HEK293 (cell line): ENCODE results near the gene MGA.

Experiments
- CTCF ChIA-PET: fragments of 350-600 bp; formaldehyde crosslinking; extraction: SDS; loops from one replicate; lab custom pipeline; 2021; ENCODE audit warnings: antibody characterized with exemption; lab: Yijun Ruan, JAX
- POLR2A ChIA-PET: fragments of 300-600 bp; formaldehyde crosslinking; extraction: SDS; loops from one replicate; lab custom pipeline; 2020; ENCODE audit warnings: antibody characterized with exemption, inconsistent platforms; lab: Yijun Ruan, JAX
- H3K27ac ChIP-seq: fragments of 200-500 bp; sonication (Bioruptor generic); 2 replicates; pipeline ENCODE4 v1.5.1; 2014; ENCODE audit warnings: low read depth, low read length, control low read depth, inconsistent platforms; ENCODE audit errors: extremely low read depth
- H3K36me3 ChIP-seq, 2 experiments: fragments of 200-500 bp in 1 of 2; sonication (Bioruptor generic) in 1 of 2; 1 replicate in 1 of 2; 2 replicates in 1 of 2; pipeline ENCODE4 v1.5.1; 2014 to 2017; ENCODE audit warnings: inconsistent platforms in 2 of 2, low read length in 2 of 2; ENCODE audit not compliant: control insufficient read depth in 2 of 2, insufficient read depth in 1 of 2
- H3K4me1 ChIP-seq: fragments of 200-500 bp; sonication (Bioruptor generic); 2 replicates; pipeline ENCODE4 v1.5.1; 2014; ENCODE audit warnings: mild to moderate bottlenecking, low read length, inconsistent platforms; ENCODE audit not compliant: control insufficient read depth, insufficient read depth
- H3K4me3 ChIP-seq: 2 replicates; pipeline ENCODE4 v1.5.1; 2011; ENCODE audit warnings: low read depth, mild to moderate bottlenecking, control low read depth, low read length, moderate library complexity
- H3K9me3 ChIP-seq: fragments of 200-500 bp; sonication (Bioruptor generic); 2 replicates; pipeline ENCODE4 v1.5.1; 2014; ENCODE audit warnings: low read depth, low read length, inconsistent platforms; ENCODE audit not compliant: control insufficient read depth, insufficient read depth
- ATF2 ChIP-seq: fragments of 450-650 bp; formaldehyde crosslinking; IDR thresholded peaks from 2 replicates; pipeline ENCODE4 v1.5.1; 2016; ENCODE audit warnings: missing biosample characterization, missing genetic modification characterization, low read depth
- GFI1B ChIP-seq: fragments of 450-650 bp; formaldehyde crosslinking; IDR thresholded peaks from 2 replicates; pipeline ENCODE4 v1.5.1; 2016; ENCODE audit warnings: missing biosample characterization, missing genetic modification characterization
- KLF10 ChIP-seq: fragments of 450-650 bp; IDR thresholded peaks from 2 replicates; pipeline ENCODE4 v1.5.1; 2018; ENCODE audit warnings: missing biosample characterization, mild to moderate bottlenecking, missing genetic modification characterization
- KLF8 ChIP-seq: fragments of 450-650 bp; formaldehyde crosslinking; IDR thresholded peaks from 2 replicates; pipeline ENCODE4 v1.5.1; 2016; ENCODE audit warnings: missing biosample characterization, missing genetic modification characterization
- MYNN ChIP-seq: fragments of 450-650 bp; formaldehyde crosslinking; IDR thresholded peaks from 2 replicates; pipeline ENCODE4 v1.5.1; 2016; ENCODE audit warnings: missing biosample characterization, missing genetic modification characterization, borderline replicate concordance
- PRDM1 ChIP-seq: fragments of 450-650 bp; formaldehyde crosslinking; IDR thresholded peaks from 2 replicates; pipeline ENCODE4; 2016; ENCODE audit warnings: missing biosample characterization, missing genetic modification characterization
- REST ChIP-seq: fragments of 450-650 bp; formaldehyde crosslinking; IDR thresholded peaks from 2 replicates; pipeline ENCODE4 v1.5.1; 2016; ENCODE audit warnings: missing biosample characterization, missing genetic modification characterization
- SALL2 ChIP-seq: fragments of 450-650 bp; formaldehyde crosslinking; IDR thresholded peaks from 2 replicates; pipeline ENCODE4 v1.5.0; 2017; ENCODE audit warnings: missing biosample characterization, mild to moderate bottlenecking, missing genetic modification characterization, borderline replicate concordance
- SCRT1 ChIP-seq: fragments of 450-650 bp; formaldehyde crosslinking; IDR thresholded peaks from 2 replicates; pipeline ENCODE4 v1.5.1; 2016; ENCODE audit warnings: missing biosample characterization, missing genetic modification characterization, borderline replicate concordance
- ZBTB1 ChIP-seq: fragments of 450-650 bp; formaldehyde crosslinking; IDR thresholded peaks from 2 replicates; pipeline ENCODE4 v1.5.1; 2016; ENCODE audit warnings: missing biosample characterization, missing genetic modification characterization
- ZBTB11 ChIP-seq: fragments of 450-650 bp; formaldehyde crosslinking; conservative IDR thresholded peaks from 2 replicates; pipeline ENCODE4 v1.5.1; 2016; ENCODE audit warnings: low read depth, missing biosample characterization, missing genetic modification characterization
- ZBTB48 ChIP-seq: fragments of 450-650 bp; formaldehyde crosslinking; IDR thresholded peaks from 2 replicates; pipeline ENCODE4 v1.5.1; 2016; ENCODE audit warnings: missing biosample characterization, missing genetic modification characterization
- ZNF112 ChIP-seq: fragments of 450-650 bp; formaldehyde crosslinking; IDR thresholded peaks from 2 replicates; pipeline ENCODE4 v1.5.0; 2017; ENCODE audit warnings: missing biosample characterization, missing genetic modification characterization
- ZNF202 ChIP-seq: fragments of 450-650 bp; formaldehyde crosslinking; IDR thresholded peaks from 2 replicates; pipeline ENCODE4 v1.5.1; 2016; ENCODE audit warnings: missing biosample characterization, missing genetic modification characterization, borderline replicate concordance
- ZNF221 ChIP-seq: fragments of 450-650 bp; formaldehyde crosslinking; IDR thresholded peaks from 2 replicates; pipeline ENCODE4 v1.5.1; 2017; ENCODE audit warnings: missing biosample characterization, missing genetic modification characterization, borderline replicate concordance
- ZNF239 ChIP-seq: fragments of 450-650 bp; formaldehyde crosslinking; IDR thresholded peaks from 2 replicates; pipeline ENCODE4 v1.5.1; 2016; ENCODE audit warnings: missing biosample characterization, missing genetic modification characterization
- ZNF266 ChIP-seq: fragments of 450-650 bp; formaldehyde crosslinking; IDR thresholded peaks from 2 replicates; pipeline ENCODE4 v1.5.1; 2016; ENCODE audit warnings: missing biosample characterization, missing genetic modification characterization, low read depth
- ZNF274 ChIP-seq, 2 experiments: fragments of 200-500 bp in 1 of 2; fragments of 450-650 bp in 1 of 2; sonication (Bioruptor generic) in 1 of 2; formaldehyde crosslinking in 1 of 2; IDR thresholded peaks; 2 replicates each; pipeline versions ENCODE4 v1.5.1 to v1.6.1; 2014 to 2016; ENCODE audit warnings: borderline replicate concordance in 1 of 2, inconsistent platforms in 1 of 2, low read length in 1 of 2, missing biosample characterization in 1 of 2, missing genetic modification characterization in 1 of 2
- ZNF362 ChIP-seq: fragments of 450-650 bp; formaldehyde crosslinking; IDR thresholded peaks from 2 replicates; pipeline ENCODE4 v1.5.1; 2016; ENCODE audit warnings: missing biosample characterization, missing genetic modification characterization
- ZNF391 ChIP-seq: fragments of 450-650 bp; formaldehyde crosslinking; IDR thresholded peaks from 2 replicates; pipeline ENCODE4 v1.5.1; 2016; ENCODE audit warnings: low read depth, missing biosample characterization, missing genetic modification characterization, borderline replicate concordance
- ZNF449 ChIP-seq: fragments of 450-650 bp; formaldehyde crosslinking; IDR thresholded peaks from 2 replicates; pipeline ENCODE4 v1.5.1; 2017; ENCODE audit warnings: missing biosample characterization, mild to moderate bottlenecking, missing genetic modification characterization, moderate library complexity
- ZNF488 ChIP-seq: fragments of 450-650 bp; formaldehyde crosslinking; IDR thresholded peaks from 2 replicates; pipeline ENCODE4 v1.5.1; 2016; ENCODE audit warnings: missing biosample characterization, missing genetic modification characterization
- ZNF510 ChIP-seq: fragments of 450-650 bp; formaldehyde crosslinking; IDR thresholded peaks from 2 replicates; pipeline ENCODE4 v1.5.1; 2018; ENCODE audit warnings: mild to moderate bottlenecking, missing genetic modification characterization, missing biosample characterization; ENCODE audit not compliant: insufficient replicate concordance
- ZNF560 ChIP-seq: fragments of 450-650 bp; formaldehyde crosslinking; IDR thresholded peaks from 2 replicates; pipeline ENCODE4 v1.5.1; 2017; ENCODE audit warnings: missing biosample characterization, missing genetic modification characterization, borderline replicate concordance
- ZNF664 ChIP-seq: fragments of 450-650 bp; formaldehyde crosslinking; IDR thresholded peaks from 2 replicates; pipeline ENCODE4 v1.5.1; 2016; ENCODE audit warnings: missing biosample characterization, missing genetic modification characterization

The MGA gene

GRCh38 chr15:41659190-41659589 lies 1.0 kb upstream of the MGA start (continued):
- TF ChIP-seq ZBTB11 (tag by site-specific recombination): no peak
- no peak for TF ChIP-seq ZBTB1 (tag by site-specific recombination)
- TF ChIP-seq GFI1B (tag by site-specific recombination): no peak
- no peak for TF ChIP-seq ATF2 (tag by site-specific recombination)
- no peak for TF ChIP-seq ZNF362
- TF ChIP-seq ZNF112: no peak
- TF ChIP-seq ZNF664 (tag by site-specific recombination): no peak
- no peak for TF ChIP-seq ZBTB48 (tag by site-specific recombination)
- no peak for TF ChIP-seq SALL2

GRCh38 chr15:41659855-41660234 lies 360 bp upstream of the MGA start:
- Histone ChIP-seq H3K4me1 (0 out of 2 replicates have a peak, but pooled peaks cover under 1% of the 10 kb centered on the region), H3K9me3 (no peaks in the 10 kb centered on the region), H3K36me3 (no peaks in the 10 kb centered on the region), H3K4me3 (no peak overlapping the region), H3K27ac (peak overlapping the region; percentile 51; the same call in 1 of the 2 replicates)
- CTCF ChIA-PET: interaction anchor here (0.7 to 1.2 kb wide), 2 partner anchors 22 to 71 kb away, joined by 3 read pairs; no protein-coding TSS in a partner anchor
- POLR2A ChIA-PET: interaction anchor here (0.6 to 1.2 kb wide), 2 partner anchors 81 to 100 kb away, joined by 3 read pairs; no protein-coding TSS in a partner anchor
- TF ChIP-seq ZNF488 (no peak), SCRT1 (tag by site-specific recombination) (no peak), ZNF274 (IDR thresholded peaks at IDR 0.05; ENCODE audit: low read length) (no peak), ZNF274 (tag by site-specific recombination; IDR thresholded peaks at IDR 0.05; ENCODE audit: borderline replicate concordance) (no peak), KLF8 (tag by site-specific recombination) (peak; percentile 77; the same call in 1 of the 2 replicates), ZNF391 (tag by site-specific recombination) (no peak), ZNF560 (tag by site-specific recombination) (no peak), PRDM1 (0 out of 2 replicates have a peak, but pooled peaks have one; percentile 24), ZNF510 (tag by site-specific recombination) (no peak), ZNF449 (tag by site-specific recombination) (no peak), MYNN (tag by site-specific recombination) (no peak), ZNF202 (no peak), ZNF239 (tag by site-specific recombination) (no peak), REST (no peak), KLF10 (tag by site-specific recombination) (no peak), ZNF221 (tag by site-specific recombination) (no peak), ZNF266 (no peak)
